CD4-positive, alpha-beta T cell treated with Interleukin-21 for 1 hour (primary cell): ENCODE data around the gene MCEMP1.

Experiments
- DNase-seq: peaks from one replicate; pipeline ENCODE4 v3.0.0-alpha.2; 2020

The MCEMP1 gene

DNA sequence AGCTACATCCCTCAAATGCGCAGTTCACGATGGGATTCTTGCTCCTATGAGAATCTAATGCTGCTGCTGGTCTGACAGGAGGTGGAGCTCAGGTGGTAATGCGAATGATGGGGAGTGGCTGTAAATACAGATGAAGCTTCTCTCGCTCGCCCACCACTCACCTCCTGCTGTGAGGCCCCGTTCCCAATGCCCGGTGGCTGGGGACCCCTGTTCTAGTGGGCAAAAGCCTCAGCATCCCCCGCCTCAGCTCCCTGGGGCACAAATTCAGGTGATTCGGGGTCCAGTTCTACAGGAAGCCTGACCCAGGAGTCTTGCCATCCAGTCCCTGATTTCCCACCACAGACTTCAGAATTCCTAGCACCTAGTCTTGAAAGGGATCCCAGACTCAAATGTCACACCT, 4.4 kb upstream of the MCEMP1 start:
- no peak for DNase-seq

DNA sequence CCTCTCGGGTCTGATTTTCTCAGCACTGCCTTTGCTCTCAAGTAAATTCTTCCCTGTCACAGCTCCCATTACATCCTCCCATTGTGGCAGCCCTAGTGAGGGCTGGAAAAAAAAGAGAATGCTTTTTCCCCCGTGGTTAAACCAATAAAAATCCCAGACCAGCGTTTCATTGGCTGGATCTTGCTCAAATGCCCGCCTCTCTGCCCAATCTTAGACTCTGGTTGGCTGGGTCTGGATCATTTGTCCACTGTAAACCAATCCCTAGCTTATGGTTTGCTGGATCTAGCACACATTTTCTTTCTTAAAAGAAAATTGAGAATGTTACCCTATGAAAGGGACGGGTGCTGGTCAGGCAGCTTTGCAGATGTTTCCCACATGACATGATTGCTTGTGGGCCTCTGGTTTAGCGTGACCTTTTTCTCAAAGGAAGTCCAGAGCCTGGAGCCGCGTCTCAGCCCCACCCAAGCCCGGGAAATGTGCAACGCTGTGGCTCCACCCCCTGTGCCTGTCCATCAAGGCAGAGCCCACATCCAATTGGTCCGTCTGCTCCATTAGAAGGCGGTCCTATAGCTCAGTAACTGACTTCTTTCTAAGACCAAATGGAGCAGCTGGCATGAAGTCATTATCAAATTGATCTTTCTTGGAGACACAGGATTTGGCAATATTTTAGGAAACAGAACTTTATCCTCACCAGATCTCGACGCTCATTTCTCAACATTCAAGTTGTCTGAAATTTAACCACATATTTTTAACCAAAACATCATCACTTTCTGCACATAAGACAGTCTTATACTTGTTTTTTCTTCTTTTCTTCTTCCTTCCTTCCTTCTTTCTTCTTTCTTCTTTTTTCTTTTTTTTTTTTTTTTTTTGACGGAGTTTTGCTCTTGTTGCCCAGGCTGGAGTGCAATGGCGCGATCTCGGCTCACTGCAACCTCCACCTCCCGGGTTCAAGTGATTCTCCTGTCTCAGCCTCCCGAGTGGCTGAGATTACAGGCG, 2.6 kb upstream of the MCEMP1 start:
- peak; percentile 50 for DNase-seq

DNA sequence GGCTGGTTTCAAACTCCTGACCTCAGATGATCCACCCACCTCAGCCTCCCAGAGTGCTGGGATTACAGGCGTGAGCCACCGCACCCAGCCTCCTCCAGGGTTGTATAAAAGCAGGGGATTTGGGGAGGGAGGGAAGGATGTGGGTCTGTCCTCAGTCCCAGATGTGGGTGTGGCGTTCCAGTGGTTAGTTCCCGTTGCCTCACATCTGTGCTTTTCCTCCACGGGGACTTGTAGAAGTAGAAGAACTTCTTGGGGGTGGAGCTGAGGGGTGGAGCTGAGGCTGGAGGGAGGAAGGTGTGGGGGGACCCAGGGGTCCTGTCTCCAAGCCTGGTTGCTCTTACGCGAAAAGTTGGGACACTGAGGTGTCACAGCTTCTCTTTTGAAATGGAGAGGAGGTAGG, 514 bp upstream of the MCEMP1 start:
- no peak for DNase-seq

- no peak for DNase-seq
These were observed 900 bp downstream of the MCEMP1 start for GRCh38 chr19:7677669-7678311.

DNA sequence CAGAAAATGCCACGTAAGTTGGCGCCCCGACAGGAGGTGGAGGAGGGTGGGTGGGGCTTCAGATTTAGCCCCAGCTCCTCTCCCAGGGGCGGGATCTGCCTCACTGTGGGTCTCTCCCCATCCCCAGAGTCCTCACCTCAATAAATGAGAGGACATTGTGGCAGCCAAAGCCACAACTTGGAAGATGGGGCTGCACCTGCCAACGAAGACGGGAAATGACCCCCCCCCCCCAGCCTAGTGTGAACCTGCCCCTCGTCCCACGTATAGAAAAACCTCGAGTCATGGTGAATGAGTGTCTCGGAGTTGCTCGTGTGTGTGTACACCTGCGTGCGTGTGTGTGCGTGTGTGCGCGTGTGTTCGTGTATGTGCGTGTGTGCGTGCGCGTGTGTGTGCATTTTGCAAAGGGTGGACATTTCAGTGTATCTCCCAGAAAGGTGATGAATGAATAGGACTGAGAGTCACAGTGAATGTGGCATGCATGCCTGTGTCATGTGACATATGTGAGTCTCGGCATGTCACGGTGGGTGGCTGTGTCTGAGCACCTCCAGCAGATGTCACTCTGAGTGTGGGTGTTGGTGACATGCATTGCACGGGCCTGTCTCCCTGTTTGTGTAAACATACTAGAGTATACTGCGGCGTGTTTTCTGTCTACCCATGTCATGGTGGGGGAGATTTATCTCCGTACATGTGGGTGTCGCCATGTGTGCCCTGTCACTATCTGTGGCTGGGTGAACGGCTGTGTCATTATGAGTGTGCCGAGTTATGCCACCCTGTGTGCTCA, 2.3 kb downstream of the MCEMP1 start:
- peak; percentile 81 for DNase-seq

DNA sequence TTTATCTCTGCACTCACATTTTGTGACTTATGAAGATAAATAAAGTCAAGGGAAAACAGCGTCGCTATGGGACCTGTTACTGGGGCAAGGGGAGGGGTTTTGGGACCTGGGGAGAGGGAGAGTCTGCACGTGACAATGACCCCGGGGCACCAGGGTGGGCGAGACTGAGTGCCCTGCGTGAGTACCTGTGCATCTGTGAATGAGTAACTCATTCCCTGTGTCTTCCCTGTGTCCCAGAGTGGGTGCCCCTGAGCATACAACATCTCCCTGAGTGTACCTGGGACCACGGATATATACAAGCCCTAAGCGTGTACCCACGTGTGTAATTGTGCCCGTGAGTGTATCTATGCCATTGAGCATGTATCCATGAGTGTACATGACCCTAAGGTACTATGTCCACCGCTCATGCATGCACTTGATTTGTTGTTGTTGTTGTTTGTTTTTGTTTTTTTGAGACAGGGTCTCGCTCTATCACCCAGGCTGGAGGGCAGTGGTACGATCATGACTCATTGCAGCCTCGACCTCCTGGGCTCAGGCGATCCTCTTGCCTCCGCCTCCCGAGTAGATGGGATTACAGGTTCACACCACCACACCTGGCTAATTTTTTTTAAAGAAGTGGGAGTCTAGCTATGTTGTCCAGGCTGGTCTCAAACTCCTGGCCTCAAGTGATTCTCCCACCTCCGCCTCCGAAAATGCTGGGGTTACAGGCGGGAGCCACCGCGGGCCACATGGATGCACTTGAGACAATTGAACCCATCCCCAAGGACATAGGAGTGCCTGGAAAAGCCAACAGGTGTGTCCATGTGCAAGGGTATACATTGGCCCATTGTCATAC, 3.1 kb downstream of the MCEMP1 start:
- DNase-seq = no peak

- peak; percentile 89 for DNase-seq
These were observed 3.9 kb downstream of the MCEMP1 start, which contains the start of gene TRAPPC5 for GRCh38 chr19:7680606-7681339. TSS of gene TRAPPC5 (plus strand) at chr19:7680833. CDS start at chr19:7682254, 1,421 bp downstream.

- DNase-seq = peak; percentile 89
These were observed 4.7 kb downstream of the MCEMP1 start for GRCh38 chr19:7681340-7682174.

DNA sequence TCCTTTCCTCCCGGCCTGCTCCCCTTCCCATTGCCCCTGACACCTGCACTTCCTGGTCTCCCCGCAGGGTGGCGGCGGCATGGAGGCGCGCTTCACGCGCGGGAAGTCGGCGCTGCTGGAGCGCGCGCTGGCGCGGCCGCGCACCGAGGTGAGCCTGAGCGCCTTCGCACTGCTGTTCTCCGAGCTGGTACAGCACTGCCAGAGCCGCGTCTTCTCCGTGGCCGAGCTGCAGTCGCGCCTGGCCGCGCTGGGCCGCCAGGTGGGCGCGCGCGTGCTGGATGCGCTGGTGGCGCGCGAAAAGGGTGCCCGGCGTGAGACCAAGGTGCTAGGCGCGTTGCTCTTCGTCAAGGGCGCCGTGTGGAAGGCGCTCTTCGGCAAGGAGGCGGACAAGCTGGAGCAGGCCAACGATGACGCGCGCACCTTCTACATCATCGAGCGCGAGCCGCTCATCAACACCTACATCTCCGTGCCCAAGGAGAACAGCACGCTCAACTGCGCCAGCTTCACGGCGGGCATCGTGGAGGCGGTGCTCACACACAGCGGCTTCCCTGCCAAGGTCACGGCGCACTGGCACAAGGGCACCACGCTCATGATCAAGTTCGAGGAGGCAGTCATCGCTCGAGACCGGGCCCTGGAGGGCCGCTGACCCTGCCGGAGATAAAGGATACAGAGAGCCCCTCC, 5.4 kb downstream of the MCEMP1 start:
- no peak for DNase-seq

DNA sequence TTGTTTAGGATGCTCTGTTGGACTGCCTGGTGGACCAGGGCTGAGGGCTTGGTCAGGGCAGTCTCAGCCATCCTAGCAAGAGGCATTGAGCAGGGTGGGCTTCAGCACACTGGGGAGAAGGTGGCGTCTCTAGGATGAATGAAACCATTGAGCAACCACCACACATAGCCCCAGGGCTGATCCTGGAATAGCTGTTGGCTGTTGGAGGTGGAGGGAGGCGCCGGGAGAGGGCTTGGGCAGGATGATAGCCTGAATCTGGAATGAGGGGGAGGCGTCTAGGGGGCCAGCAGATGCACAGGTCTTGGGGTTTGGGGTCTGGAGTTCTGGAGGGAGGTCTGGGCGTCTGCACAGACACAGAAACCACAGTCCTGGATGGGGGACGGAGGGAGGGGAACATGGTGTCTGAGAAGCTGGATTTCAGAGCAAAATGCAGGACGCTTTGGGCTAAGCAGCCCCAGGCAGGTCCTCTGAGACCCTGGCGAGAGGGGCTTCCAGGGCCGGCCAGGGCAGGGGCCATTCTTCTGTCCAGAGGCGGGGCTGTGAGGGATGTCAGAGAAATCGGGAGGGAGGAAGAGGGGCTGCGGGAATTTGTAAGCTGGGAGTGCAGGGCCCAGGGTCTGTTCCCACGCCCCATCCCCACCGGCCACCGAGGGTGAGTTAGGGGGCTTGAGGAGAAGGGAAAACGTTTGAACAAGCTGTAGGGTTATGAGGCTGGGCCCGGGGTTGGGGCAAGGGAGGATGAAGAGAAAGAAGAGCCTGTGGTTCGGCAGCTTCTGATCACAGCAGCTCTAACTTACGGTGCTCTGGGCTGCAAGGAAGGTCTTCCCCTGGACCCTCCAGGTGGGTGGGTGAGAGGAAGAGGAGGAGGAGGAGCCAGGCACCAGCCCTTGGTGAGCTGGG, 8.9 kb downstream of the MCEMP1 start:
- DNase-seq = no peak

- no peak for DNase-seq
These were observed 10.3 kb downstream of the MCEMP1 start for GRCh38 chr19:7687177-7687576.

DNA sequence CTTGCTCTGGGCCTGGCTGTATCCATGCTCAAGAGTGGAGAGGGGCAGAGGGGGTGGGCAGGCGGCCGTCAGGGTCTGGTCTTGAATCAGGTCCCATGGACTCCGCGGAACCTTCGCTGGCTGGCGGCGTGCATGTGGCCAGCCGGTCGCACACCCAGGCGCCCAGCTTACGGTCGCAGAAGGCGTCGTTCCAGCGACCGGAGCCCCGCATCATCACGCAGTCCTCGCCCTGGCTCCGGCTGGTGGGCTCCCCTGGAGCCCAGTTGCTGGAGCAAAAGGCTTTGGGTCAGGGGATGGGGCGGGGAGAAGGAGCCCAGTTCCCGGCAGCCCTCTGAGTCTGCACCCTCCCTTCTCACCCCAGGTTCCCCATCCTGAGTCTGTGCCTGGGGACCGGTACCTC, 12.3 kb downstream of the MCEMP1 start:
- no peak for DNase-seq

DNA sequence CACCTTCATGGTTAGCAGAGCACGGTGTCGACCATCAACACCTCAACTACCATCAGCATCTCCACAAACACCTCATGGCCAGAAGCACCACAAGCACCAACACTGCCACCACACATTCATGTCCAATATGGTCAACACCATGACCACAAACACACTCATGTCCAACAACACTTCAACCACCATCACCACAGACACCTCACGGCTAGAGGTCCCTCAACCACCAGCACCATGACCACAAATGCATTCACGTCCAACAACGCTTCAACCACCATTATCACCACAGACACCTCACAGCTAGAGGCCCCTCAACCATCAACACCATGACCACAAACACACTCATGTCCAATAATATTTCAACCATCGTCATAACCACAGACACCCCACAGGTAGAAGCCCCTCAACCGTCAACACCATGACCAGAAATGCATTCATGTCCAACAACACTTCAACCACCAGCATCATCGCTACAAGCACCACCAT, 13.9 kb downstream of the MCEMP1 start:
- peak; percentile 57 for DNase-seq

GRCh38 chr19:7691497-7691896, 14.6 kb downstream of the MCEMP1 start:
- DNase-seq = peak; percentile 53

- peak; percentile 56 for DNase-seq
These were observed 15.7 kb downstream of the MCEMP1 start for GRCh38 chr19:7692417-7693088.

DNA sequence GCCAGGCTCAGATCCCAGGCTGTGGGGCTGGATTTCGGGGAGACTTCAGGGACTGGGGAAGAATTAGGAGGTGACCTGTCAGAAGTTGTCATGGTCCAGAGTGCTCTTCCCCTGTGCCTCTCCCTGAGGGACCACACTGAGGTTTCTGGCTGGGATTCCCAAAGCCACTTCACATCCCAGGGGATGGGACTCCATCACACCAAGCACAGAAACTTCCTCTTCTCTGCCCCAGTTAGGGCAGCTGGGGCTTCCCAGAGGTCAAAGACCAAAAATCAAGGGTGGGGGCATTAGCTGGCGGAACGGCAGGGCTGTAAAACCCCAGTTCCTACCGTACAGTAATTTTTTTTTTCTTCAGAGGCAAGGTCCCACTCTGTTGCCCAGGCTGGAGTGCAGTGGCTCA, 17.6 kb downstream of the MCEMP1 start:
- no peak for DNase-seq

DNA sequence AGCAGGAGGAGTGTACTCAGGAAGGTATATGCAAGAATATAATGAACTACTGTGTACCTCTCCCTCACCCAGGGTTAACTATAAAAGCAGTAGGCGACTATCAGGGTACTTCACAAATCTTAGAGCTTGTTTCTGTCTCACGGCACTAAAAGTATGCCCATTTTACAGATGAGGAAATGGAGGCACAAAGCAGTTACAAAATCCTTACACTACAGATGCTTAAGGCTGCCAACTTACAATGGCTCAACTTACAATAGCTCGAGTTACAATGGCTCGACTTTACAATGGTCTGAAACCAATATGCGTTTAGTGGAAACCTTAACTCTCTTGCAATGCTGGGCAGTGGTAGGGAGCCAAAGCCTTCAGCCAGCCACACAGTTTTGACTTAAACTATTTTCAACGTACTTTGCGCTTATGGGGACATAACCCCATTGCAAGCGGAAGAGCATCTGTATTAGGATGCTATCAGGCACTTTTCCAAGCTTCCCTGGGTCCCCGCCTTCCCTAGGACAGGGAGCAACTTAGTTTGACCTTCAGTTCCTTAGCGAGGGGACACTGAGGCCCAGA, 20.9 kb downstream of the MCEMP1 start:
- DNase-seq = no peak

GRCh38 chr19:7698583-7698982, 21.7 kb downstream of the MCEMP1 start:
- DNase-seq = no peak
